Aorta (tissue), 5 donors: ENCODE results near the gene TAB3. TPM values are rescaled to one million over a fixed set of nuclear protein-coding genes. Genes with fewer than 3 reads are reported as not detected.
"Not testable (repeated sequence)": the region's sequence is repeated elsewhere in the genome, so short reads cannot be mapped to it uniquely, and the experiment has no call there.

ENCODE experiments used
- ATAC-seq: fragments of 200-7000 bp; cut with Tn5 transposase; one replicate; pipeline ENCODE4 v1.9.1; 2022; ENCODE audit warnings: moderate library complexity; ENCODE audit not compliant: low FRiP score
- DNase-seq, 2 donors: peaks; one replicate each; pipeline ENCODE4 v3.0.0-alpha.2; 2020
- H3K27ac ChIP-seq, 2 donors: one replicate each; pipeline ENCODE4 v1.5.1; 2013; ENCODE audit warnings: low read length in 2 of 2, mild to moderate bottlenecking in 2 of 2, moderate library complexity in 2 of 2, control low read depth in 1 of 2, inconsistent platforms in 1 of 2, low read depth in 1 of 2
- H3K27me3 ChIP-seq, 2 donors: one replicate each; pipeline ENCODE4 v1.6.1; 2013; ENCODE audit warnings: control low read depth in 1 of 2, low read length in 1 of 2, mild to moderate bottlenecking in 1 of 2, moderate library complexity in 1 of 2; ENCODE audit not compliant: insufficient read depth in 2 of 2, control insufficient read depth in 1 of 2
- H3K36me3 ChIP-seq, 2 donors: one replicate each; pipeline ENCODE4 v1.6.1; 2013; ENCODE audit warnings: control low read depth in 1 of 2, low read length in 1 of 2, mild to moderate bottlenecking in 1 of 2; ENCODE audit not compliant: insufficient read depth in 2 of 2, control insufficient read depth in 1 of 2
- H3K4me1 ChIP-seq, 2 donors: one replicate each; pipeline ENCODE4 v1.6.1; 2013; ENCODE audit warnings: low read length in 2 of 2, control low read depth in 1 of 2, mild to moderate bottlenecking in 1 of 2, moderate library complexity in 1 of 2; ENCODE audit not compliant: insufficient read depth in 2 of 2, control insufficient read depth in 1 of 2
- H3K4me3 ChIP-seq, 2 donors: one replicate each; pipeline ENCODE4 v1.5.1; 2013; ENCODE audit warnings: low read length in 2 of 2, control low read depth in 1 of 2, mild to moderate bottlenecking in 1 of 2
- H3K9me3 ChIP-seq: one replicate; pipeline ENCODE4 v1.6.1; 2013; ENCODE audit warnings: mild to moderate bottlenecking, low read length; ENCODE audit not compliant: control insufficient read depth
- WGBS, 2 donors: extraction: QIAGEN DNeasy Blood & Tissue Kit; methylation state at CpG; one replicate each; pipeline ENCODE4 v1.1.7; 2013; 5-methylcytosine and 5-hydroxymethylcytosine counted together
- intact Hi-C, 2 donors: fragments of 100-400 bp; cut with DNase I; formaldehyde crosslinking; loops; one replicate each; pipeline versions ENCODE4 v1.14.2 to v1.15.0; 2022
- polyA plus RNA-seq, 2 donors: library from polyadenylated mRNA; stranded (reverse); fragments of 200-250 nt; gene quantifications; one replicate each; pipeline ENCODE4 v1.2.3, GENCODE V29; 2013
- total RNA-seq, 2 donors: library from RNA; stranded (reverse); fragmentation: NEBNext Ultra II Directional; extraction: Animal tissue kit (Norgen Biotek cat#: 25700); gene quantifications; one replicate each; pipeline ENCODE4 v1.2.1, GENCODE V29; 2021
- donor health status: healthy with polysubstance abuse.
- donor health status: Bipolar disorder and iron deficiency.
- donor health status: DM: no; HTN: no; CAD: no.
- donor health status: DM: no; HTN: no; CAD: no.
- donor health status: DM: yes; HTN: yes; CAD: no.

TAB3 gene
- total and polyA plus RNA-seq, 4 donors, result 4.5 to 18.0 (median 12.2) TPM

GRCh38 chrX:30798810-30799209, 90.2 kb downstream of the TAB3 start:
- Histone ChIP-seq H3K27me3 (no peaks in the 10 kb centered on the region), H3K4me1 (no peaks in the 10 kb centered on the region), H3K9me3 (peaks cover 47% of the 10 kb centered on the region), H3K4me3 (no peak overlapping the region), H3K36me3 (no peaks in the 10 kb centered on the region), H3K27ac (no peak overlapping the region)
- ATAC-seq (no peak), DNase-seq (no peak)
- WGBS, 2 donors, result 92 to 95% methylated on average over 3 of the region's 3 CpGs
- intact Hi-C loops, result no loop called here

- DNase-seq, H3K36me3 ChIP-seq, H3K4me1 ChIP-seq, ATAC-seq, intact Hi-C loops, H3K27me3 ChIP-seq, H3K4me3 ChIP-seq, H3K27ac ChIP-seq: not testable (repeated sequence)
- 72 to 73% methylated on average over 1 of the region's 1 CpG for WGBS, 2 donors
- H3K9me3 ChIP-seq, result peaks cover 42% of the 10 kb centered on the region
Measured at GRCh38 chrX:30797301-30797700, 91.8 kb downstream of the TAB3 start.

GRCh38 chrX:30795981-30796958, 92.8 kb downstream of the TAB3 start:
- 84 to 86% methylated on average over 6 of the region's 6 CpGs for WGBS, 2 donors
- intact Hi-C loops, result no loop called here

GRCh38 chrX:30794497-30794896, 94.6 kb downstream of the TAB3 start:
- 82 to 90% methylated on average over 2 of the region's 2 CpGs for WGBS, 2 donors
- Histone ChIP-seq H3K27ac (no peak overlapping the region), H3K27me3 (peaks cover 0 to 5% of the 10 kb centered on the region in 2 donors), H3K4me1 (no peaks in the 10 kb centered on the region), H3K9me3 (peaks cover 45% of the 10 kb centered on the region), H3K4me3 (no peak overlapping the region), H3K36me3 (peaks cover 0 to 2% of the 10 kb centered on the region in 2 donors)
- DNase-seq (no peak), ATAC-seq (no peak)
- intact Hi-C loops, result no loop called here

More at GRCh38 chrX:30795981-30796958, 92.8 kb downstream of the TAB3 start:
- Histone ChIP-seq H3K4me1 (no peaks in the 10 kb centered on the region), H3K9me3 (peaks cover 40% of the 10 kb centered on the region), H3K27ac (no peak overlapping the region), H3K27me3 (peaks cover 0 to 5% of the 10 kb centered on the region in 2 donors), H3K36me3 (peaks cover 0 to 2% of the 10 kb centered on the region in 2 donors), H3K4me3 (no peak overlapping the region)
- DNase-seq (no peak), ATAC-seq (no peak)

GRCh38 chrX:30793767-30794103, 95.3 kb downstream of the TAB3 start:
- ATAC-seq, result no peak

GRCh38 chrX:30793075-30793766, 95.8 kb downstream of the TAB3 start:
- Histone ChIP-seq H3K4me3 (no peak overlapping the region), H3K4me1 (no peaks in the 10 kb centered on the region), H3K9me3 (peaks cover 53% of the 10 kb centered on the region), H3K36me3 (peaks cover 0 to 2% of the 10 kb centered on the region in 2 donors), H3K27ac (no peak overlapping the region), H3K27me3 (peaks cover 0 to 5% of the 10 kb centered on the region in 2 donors)
- intact Hi-C loops, result no loop called here
- DNase-seq (peak in 1 of 2 donors; percentile 26), ATAC-seq (no peak)
- WGBS, 2 donors, result 81 to 90% methylated on average over 3 of the region's 3 CpGs

More at GRCh38 chrX:30793767-30794103, 95.3 kb downstream of the TAB3 start:
- H3K27me3 ChIP-seq, result peaks cover 0 to 5% of the 10 kb centered on the region in 2 donors
- WGBS, 2 donors, result 93 to 97% methylated on average over 1 of the region's 1 CpG
- DNase-seq, result no peak
- no peak overlapping the region for H3K4me3 ChIP-seq
- peaks cover 52% of the 10 kb centered on the region for H3K9me3 ChIP-seq
- H3K36me3 ChIP-seq, result peaks cover 0 to 2% of the 10 kb centered on the region in 2 donors
- no peaks in the 10 kb centered on the region for H3K4me1 ChIP-seq
- intact Hi-C loops, result no loop called here
- H3K27ac ChIP-seq, result no peak overlapping the region

GRCh38 chrX:30791296-30792278, 97.5 kb downstream of the TAB3 start:
- peak in 1 of 2 donors; percentile 55 for DNase-seq

GRCh38 chrX:30787012-30787411, 102.0 kb downstream of the TAB3 start:
- intact Hi-C loops, result no loop called here
- no peak for DNase-seq
- Histone ChIP-seq H3K4me3 (no peak overlapping the region), H3K4me1 (no peaks in the 10 kb centered on the region), H3K27ac (no peak overlapping the region), H3K27me3 (peaks cover 0 to 1% of the 10 kb centered on the region in 2 donors), H3K36me3 (peaks cover 0 to 2% of the 10 kb centered on the region in 2 donors), H3K9me3 (peaks cover 30% of the 10 kb centered on the region)
- 73 to 79% methylated on average over 9 of the region's 9 CpGs for WGBS, 2 donors
- ATAC-seq, result no peak

More at GRCh38 chrX:30791296-30792278, 97.5 kb downstream of the TAB3 start:
- H3K9me3 ChIP-seq, result peaks cover 47% of the 10 kb centered on the region
- peaks cover 0 to 5% of the 10 kb centered on the region in 2 donors for H3K27me3 ChIP-seq
- no peak overlapping the region for H3K4me3 ChIP-seq
- ATAC-seq, result no peak
- H3K4me1 ChIP-seq, result no peaks in the 10 kb centered on the region
- H3K36me3 ChIP-seq, result peaks cover 0 to 2% of the 10 kb centered on the region in 2 donors
- intact Hi-C loops, result no loop called here
- 82 to 87% methylated on average over 8 of the region's 8 CpGs for WGBS, 2 donors
- no peak overlapping the region for H3K27ac ChIP-seq
